Subcutaneous adipose tissue (tissue), 4 donors: ENCODE measurements around the gene SEMG2. TPM values are rescaled to one million over a fixed set of nuclear protein-coding genes. Genes with fewer than 3 reads are reported as not detected.

ENCODE experiments used
- total RNA-seq, 4 donors: library from RNA; depleted of rRNA; stranded (reverse); fragments of >200 nt; gene quantifications; one replicate each; pipeline ENCODE4 v1.1.0, GENCODE V29; 2016
- TF ChIP-seq, protein P1 (sequence below): fragments of 450-650 bp; IDR thresholded peaks from one replicate; pipeline ENCODE4 v1.5.1; 2016; ENCODE audit warnings: low read depth, mild to moderate bottlenecking, control low read depth, antibody characterized with exemption, moderate library complexity

The SEMG2 gene
- total RNA-seq, 4 donors from 2014 or later = not detected

DNA sequence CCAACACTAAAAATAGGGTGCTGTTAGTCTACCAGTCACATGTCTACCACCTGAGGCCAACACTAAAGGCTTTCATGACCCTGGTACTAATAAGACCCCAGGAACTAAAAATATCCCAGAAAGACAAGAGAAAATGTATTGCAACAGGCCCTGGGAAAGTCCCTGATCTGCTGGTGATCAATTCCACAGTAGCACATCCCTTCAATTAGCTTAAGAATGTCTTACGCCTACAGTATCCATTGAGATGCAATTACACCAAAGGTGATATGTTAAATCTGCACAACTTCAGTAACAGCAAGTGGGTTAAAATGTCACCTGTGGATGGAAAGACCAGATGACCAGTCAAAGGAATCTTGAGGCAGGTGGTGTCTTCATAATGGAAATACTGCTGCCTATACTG lies 11.2 kb upstream of the SEMG2 start:
- TF ChIP-seq, protein P1, sequence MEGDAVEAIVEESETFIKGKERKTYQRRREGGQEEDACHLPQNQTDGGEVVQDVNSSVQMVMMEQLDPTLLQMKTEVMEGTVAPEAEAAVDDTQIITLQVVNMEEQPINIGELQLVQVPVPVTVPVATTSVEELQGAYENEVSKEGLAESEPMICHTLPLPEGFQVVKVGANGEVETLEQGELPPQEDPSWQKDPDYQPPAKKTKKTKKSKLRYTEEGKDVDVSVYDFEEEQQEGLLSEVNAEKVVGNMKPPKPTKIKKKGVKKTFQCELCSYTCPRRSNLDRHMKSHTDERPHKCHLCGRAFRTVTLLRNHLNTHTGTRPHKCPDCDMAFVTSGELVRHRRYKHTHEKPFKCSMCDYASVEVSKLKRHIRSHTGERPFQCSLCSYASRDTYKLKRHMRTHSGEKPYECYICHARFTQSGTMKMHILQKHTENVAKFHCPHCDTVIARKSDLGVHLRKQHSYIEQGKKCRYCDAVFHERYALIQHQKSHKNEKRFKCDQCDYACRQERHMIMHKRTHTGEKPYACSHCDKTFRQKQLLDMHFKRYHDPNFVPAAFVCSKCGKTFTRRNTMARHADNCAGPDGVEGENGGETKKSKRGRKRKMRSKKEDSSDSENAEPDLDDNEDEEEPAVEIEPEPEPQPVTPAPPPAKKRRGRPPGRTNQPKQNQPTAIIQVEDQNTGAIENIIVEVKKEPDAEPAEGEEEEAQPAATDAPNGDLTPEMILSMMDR = no peak

DNA sequence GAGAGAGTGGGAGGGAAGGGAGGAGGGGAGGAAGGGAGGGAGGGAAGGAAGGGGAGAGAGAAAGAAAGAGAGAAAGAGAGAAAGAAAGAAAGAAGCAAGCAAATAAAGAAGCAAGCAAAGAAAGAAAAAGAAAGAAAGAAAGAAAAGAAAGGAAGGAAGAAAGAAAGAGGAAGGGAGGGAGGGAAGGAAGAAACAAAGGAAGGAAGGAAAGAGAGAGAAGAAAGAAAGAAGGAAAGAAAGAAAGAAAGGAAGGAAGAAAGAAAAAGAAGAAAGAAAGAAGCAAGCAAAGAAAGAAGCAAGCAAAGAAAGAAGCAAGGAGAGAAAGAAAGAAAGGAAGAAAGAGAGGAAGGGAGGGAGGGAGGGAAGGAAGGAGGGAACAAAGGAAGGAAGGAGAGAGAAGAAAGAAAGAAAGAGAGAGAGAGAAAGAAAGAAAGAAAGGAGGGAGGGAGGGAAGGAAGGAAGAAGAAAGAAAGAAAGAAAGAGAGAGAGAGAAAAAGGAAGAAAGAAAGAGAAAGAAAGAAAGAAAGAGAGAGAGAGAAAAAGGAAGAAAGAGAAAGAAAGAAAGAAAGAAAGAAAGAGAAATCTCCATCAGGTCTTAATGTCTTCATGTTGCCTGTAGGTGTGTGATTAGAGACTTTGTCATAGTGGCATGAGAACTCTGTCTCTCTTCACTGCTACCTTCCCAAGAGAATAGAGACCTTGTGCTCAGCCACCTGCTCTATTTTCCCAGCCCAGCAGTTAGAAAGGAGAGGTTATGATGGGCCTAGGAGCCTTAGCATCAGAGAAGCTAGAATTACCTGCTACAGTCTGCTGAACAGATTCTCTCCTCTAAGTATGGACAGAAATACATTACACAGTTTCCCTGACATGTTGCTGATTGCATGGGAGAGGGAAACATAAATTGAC lies 9.4 kb upstream of the SEMG2 start:
- TF ChIP-seq, protein P1 = no peak

DNA sequence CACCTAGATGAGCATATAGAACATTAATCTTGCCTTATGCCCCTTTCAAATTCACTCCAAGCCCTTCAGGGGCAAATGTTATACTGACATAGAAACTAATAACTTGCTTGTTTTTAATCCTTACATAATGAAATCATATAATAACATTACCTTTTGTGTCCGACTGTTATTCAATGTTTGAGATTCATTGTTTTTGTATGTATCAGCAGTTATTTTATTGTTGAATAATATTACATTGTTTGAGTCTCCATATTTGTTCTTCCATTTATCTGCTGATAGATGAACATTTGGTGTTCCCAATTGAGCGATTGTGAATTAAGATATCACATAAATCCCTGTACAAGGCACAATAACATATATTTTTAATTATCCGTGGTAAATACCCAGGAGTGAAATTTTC lies 8.3 kb upstream of the SEMG2 start:
- TF ChIP-seq, protein P1 = no peak

DNA sequence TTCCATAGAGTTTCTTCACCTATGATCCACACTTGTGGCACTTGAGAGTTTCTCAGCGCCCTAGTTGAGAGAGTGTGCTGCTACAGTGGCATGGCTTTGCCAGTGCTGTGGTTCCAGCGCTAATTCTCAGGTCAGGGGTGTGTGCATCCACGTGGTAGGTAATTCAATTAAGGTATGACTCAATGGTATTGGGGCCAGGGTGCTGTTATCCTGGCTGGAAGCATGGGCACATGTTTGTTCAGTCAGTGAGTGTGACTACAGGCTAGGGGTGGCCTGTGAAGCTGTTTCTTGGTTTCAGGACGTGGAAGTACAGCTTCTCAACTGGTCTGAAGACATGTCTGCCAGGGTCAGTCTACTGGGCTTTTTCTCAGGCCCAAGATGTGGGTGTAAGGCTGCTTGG lies 3.0 kb upstream of the SEMG2 start:
- TF ChIP-seq, protein P1 = no peak

DNA sequence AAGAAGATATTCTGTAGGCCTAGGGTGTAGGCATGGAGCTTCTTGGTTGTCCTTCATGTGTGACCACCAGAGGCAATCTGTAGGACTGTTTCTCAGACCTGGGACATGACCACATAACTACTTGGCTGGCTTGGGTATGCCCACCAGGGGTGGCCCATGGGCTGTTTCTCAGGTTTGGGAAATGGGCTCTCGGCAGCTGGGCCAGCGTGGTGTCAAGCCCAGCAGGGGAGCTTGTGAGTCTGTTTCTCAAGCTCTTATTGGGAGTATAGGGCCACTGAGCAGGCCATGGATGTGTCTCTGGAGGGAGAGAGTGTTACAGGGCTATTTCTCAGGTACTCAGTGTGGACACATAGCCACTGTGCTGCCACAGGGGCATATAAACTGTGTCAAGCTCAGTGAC lies 2.5 kb upstream of the SEMG2 start:
- TF ChIP-seq, protein P1 = no peak

- TF ChIP-seq, protein P1 = no peak
Observed at GRCh38 chr20:45223136-45223535, 2.0 kb downstream of the SEMG2 start.

DNA sequence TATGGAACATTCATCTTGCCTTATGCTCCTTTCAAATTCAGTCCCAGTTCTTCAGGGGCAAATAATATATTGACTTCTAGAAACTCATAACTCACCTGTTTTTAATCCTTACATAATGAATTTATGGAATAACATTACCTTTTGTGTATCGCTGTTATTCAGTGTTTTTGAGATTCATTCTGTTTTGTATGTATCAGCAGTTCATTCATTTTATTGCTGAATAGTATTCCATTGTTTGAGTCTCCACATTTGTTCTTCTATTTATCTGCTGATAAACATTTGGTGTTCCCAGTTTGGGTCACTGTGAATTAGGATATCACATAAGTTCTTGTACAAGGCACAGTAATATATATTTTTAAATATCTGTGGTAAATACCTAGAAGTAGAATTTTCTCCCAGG lies 5.1 kb downstream of the SEMG2 start:
- TF ChIP-seq, protein P1 = no peak
